ENCODE results near the gene HTD2.

- TF ChIP-seq ZNF776 (tag by site-specific recombination; IDR thresholded peaks at IDR 0.05; ENCODE audit: borderline replicate concordance), result no peak
- TF ChIP-seq SP7 (tag by site-specific recombination; IDR thresholded peaks at IDR 0.05), result no peak
- no peak for TF ChIP-seq KLF1 (tag by site-specific recombination; IDR thresholded peaks at IDR 0.05)
- no peak for TF ChIP-seq ZBTB7A (tag by site-specific recombination; IDR thresholded peaks at IDR 0.05; ENCODE audit: low read depth)
- no peak for TF ChIP-seq PBX3 (CRISPR knock-in tag; IDR thresholded peaks at IDR 0.05)
- TF ChIP-seq CTCF (tag by site-specific recombination; IDR thresholded peaks at IDR 0.05), result no peak
- TF ChIP-seq ZNF211 (tag by site-specific recombination; IDR thresholded peaks at IDR 0.05; ENCODE audit: low read depth), result no peak
- TF ChIP-seq ZNF274 (IDR thresholded peaks at IDR 0.05; ENCODE audit: low read length), result no peak
- TF ChIP-seq ZNF274 (tag by site-specific recombination; IDR thresholded peaks at IDR 0.05; ENCODE audit: borderline replicate concordance), result no peak
- no peak for TF ChIP-seq ZNF157 (tag by site-specific recombination; IDR thresholded peaks at IDR 0.05)
Measured at GRCh38 chr3:58325525-58325992, 19.2 kb downstream of the HTD2 start.

All from HEK293 (cell line).